Thyroid gland (tissue), 4 donors: ENCODE measurements around the gene GUCY1B1.

Experiments
- POLR2A ChIP-seq, 2 donors: fragments of 450-650 bp; IDR thresholded peaks; one replicate each; pipeline ENCODE4 v1.6.1; 2017; ENCODE audit warnings: antibody characterized with exemption in 2 of 2, mild to moderate bottlenecking in 2 of 2, moderate library complexity in 1 of 2
- TF ChIP-seq, protein P1 (sequence below), 6 experiments: fragments of 200-600 bp in 3 of 6; fragments of 450-650 bp in 3 of 6; sonication (generic) in 3 of 6; IDR thresholded peaks; one replicate each; pipeline ENCODE4 v1.5.1; 2016 to 2019; ENCODE audit warnings: antibody characterized with exemption in 6 of 6, mild to moderate bottlenecking in 2 of 6, inconsistent platforms in 1 of 6, moderate library complexity in 1 of 6

DNA sequence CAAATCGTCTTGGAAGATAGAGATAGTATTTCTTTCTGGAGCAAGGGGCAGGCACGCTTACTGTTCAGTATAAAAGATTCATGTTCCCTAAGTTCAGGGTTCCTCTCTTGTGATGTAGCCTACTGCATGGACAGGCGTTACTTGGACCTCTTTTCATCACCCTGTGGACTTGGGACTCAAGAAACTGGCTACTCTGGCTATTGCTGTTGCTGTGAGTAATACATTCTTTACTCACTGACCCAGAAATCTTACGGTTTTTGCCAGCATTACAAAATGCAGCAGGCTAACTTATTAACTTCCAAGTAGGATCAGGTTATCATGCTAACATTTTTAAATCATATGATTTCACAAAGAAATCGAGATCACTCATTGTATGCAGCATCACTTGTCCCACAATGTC, 12.8 kb upstream of the GUCY1B1 start:
- TF ChIP-seq, protein P1, sequence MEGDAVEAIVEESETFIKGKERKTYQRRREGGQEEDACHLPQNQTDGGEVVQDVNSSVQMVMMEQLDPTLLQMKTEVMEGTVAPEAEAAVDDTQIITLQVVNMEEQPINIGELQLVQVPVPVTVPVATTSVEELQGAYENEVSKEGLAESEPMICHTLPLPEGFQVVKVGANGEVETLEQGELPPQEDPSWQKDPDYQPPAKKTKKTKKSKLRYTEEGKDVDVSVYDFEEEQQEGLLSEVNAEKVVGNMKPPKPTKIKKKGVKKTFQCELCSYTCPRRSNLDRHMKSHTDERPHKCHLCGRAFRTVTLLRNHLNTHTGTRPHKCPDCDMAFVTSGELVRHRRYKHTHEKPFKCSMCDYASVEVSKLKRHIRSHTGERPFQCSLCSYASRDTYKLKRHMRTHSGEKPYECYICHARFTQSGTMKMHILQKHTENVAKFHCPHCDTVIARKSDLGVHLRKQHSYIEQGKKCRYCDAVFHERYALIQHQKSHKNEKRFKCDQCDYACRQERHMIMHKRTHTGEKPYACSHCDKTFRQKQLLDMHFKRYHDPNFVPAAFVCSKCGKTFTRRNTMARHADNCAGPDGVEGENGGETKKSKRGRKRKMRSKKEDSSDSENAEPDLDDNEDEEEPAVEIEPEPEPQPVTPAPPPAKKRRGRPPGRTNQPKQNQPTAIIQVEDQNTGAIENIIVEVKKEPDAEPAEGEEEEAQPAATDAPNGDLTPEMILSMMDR (IDR thresholded peaks at IDR 0.05): no peak
- no peak for TF ChIP-seq POLR2A (IDR thresholded peaks at IDR 0.05)
